ENCODE results near the gene LY6G5C.

- TF ChIP-seq POLR2A (IDR thresholded peaks at IDR 0.05) (no peak), CTCF (IDR thresholded peaks at IDR 0.05) (no peak)
Observed at GRCh38 chr6:31626952-31627351, 53.9 kb downstream of the LY6G5C start.

Data from thyroid gland (tissue), 4 donors.